ENCODE data around the gene USP35. TPM values are rescaled to one million over a fixed set of nuclear protein-coding genes. Genes with fewer than 3 reads are reported as not detected.

Gene USP35, protein sequence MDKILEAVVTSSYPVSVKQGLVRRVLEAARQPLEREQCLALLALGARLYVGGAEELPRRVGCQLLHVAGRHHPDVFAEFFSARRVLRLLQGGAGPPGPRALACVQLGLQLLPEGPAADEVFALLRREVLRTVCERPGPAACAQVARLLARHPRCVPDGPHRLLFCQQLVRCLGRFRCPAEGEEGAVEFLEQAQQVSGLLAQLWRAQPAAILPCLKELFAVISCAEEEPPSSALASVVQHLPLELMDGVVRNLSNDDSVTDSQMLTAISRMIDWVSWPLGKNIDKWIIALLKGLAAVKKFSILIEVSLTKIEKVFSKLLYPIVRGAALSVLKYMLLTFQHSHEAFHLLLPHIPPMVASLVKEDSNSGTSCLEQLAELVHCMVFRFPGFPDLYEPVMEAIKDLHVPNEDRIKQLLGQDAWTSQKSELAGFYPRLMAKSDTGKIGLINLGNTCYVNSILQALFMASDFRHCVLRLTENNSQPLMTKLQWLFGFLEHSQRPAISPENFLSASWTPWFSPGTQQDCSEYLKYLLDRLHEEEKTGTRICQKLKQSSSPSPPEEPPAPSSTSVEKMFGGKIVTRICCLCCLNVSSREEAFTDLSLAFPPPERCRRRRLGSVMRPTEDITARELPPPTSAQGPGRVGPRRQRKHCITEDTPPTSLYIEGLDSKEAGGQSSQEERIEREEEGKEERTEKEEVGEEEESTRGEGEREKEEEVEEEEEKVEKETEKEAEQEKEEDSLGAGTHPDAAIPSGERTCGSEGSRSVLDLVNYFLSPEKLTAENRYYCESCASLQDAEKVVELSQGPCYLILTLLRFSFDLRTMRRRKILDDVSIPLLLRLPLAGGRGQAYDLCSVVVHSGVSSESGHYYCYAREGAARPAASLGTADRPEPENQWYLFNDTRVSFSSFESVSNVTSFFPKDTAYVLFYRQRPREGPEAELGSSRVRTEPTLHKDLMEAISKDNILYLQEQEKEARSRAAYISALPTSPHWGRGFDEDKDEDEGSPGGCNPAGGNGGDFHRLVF
- 8.1 and 9.7 TPM in 2 replicates for total RNA-seq

DNA sequence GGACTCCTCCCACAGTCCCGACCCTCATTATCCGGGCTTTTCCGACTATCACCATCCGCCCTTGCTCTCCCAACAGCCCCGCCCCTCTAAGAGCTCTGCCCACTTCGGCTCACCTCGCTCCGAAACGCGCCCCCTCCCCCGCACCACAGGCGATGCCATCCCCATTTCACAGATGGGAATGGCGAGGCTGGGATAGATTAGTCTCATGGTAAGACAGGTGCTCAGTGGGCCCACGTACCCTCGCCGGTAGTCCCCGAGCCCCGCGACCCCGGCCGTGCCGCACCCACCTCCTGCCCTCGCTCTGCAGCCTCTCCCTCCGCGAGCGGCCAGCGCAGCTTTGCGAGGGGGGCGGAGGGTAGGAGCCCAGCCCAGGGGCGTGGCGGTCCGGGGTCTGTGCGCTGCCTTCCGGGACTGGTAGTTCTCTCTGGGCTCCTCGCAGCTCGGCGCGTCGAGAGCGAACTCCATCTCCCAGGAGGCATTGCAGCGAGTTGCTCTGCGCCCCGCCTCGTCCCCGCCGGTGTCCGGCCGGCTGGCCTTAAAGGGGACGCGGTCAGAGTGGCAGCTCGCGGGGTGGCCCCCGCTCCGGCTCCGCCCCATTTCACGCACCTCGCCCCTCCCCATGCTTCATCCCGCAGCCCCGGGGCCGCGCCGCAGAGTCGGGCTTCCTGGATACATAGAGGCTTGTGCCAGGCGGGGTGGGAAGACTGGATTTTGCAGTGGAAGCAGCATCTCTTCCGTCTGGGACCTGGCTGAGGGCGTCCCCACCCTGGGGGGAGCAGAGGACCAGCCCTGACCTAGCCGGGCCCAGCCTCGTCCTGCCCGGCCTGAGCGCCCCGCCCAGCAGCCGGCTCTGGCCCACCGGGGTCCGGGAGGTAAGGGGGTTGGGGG is at the start of gene USP35, which contains the start of gene KCTD21:
Gene USP35, plus strand, starts transcription at position 634 of the 888 bp plus-strand sequence. CDS start 7,327 bp downstream, outside the sequence.
Gene KCTD21, minus strand, starts transcription at position 341 of the 888 bp plus-strand sequence. CDS start 14,072 bp downstream, outside the sequence.
- peak; percentile 98 for DNase-seq

DNA sequence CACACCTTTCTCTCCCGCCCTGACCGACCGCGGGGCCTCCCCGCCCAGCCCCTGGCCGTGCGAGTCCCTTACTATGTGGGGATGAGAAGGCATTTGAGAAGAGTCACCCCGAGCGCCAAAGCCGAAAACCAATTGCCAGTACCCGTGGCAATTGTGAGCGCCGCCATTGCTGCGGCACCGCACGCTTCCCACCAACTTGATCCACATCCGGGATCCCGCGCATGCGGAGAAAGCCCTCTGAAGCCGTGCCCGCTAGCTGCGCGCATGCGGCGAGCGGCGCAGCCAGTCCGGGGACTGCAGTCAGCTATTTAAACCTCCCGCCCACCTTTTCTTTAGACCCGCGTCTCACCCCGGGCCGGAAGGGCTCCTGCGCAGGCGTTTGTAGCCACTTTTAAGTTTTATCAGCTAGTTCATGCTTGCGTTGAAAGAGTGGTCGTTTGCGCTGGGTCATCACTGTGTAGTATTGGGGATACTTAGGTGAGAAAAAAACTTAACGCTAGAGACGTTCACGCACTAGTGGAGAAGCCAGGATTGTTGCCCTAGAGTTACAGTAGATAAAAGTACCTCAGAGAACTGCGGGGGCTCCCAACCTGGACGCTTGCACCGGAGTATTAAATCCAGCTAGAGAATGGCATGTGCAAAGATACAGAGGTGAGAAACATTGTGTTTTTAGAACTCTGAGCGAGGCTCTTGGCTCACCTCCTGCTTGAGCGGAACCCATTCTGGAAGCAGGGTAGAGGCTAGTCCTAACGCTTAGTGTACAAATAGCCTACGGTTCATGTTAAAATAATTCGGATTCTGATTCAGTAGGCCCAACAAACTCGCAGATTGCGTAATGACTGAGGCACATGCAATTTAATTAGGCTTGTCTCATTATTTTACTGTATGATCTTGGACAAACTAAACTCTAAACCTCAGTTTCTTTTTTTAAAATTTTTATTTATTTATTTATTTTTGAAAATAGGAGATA is 49.0 kb upstream of the USP35 start, which contains the start of gene ALG8:
Gene ALG8, minus strand, starts transcription at position 205 of the 970 bp plus-strand sequence. Its CDS starts 38 bp downstream, at position 167.
- peak; percentile 98 for DNase-seq

DNA sequence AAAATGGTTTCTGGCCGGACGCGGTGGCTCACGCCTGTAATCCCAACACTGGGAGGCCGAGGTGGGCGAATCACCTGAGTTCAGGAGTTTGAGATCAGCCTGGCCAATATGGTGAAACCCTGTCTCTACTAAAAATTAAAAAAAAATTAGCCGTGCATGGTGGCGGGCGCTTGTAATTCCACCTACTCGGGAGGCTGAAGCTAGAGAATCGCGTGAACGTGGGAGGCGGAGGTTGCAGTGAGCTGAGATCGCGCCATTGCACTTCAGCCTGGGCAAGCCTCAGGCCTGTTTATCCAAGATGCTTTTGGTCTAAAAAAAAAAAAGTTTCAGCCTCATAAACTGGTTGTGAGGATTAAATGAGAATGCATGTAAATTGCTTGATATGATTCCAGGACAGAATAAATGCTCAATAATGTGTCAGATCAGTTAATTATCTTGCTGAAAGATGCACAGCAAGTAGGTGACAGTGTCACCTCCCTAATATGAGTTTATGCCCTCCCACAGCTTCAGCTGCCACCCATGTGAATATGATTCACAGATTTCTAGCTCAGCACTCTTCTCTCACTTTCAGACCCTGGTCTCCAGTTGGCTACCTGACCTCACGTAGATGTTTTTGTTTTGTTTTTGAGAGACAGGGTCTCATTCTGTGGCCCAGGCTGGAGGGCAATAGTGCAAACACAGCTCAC is 48.2 kb upstream of the USP35 start:
- DNase-seq = no peak

DNA sequence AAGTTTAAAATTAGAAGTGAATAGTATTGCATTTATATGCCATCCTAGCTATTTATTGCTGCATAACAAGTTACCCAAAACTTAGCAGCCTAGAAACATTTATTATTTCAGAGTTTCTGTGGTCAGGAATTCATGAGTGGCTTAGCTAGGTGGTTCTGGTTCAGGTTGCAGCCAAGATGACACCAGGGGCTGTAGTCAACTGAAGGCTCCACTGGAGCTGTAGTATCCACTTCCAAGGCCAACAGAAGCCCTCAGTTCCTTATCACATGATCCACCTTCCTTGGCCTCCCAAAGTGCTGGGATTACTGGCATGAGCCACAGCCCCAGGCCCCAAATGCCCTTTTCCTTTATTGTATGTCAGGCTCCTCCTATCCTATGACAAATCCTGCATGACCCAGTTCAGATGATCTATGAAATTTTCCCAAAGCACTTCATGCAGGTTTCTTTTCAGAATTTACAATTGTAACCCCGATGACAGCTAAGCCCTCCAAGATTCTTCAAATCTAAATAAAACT is 43.2 kb upstream of the USP35 start:
- DNase-seq = no peak

DNA sequence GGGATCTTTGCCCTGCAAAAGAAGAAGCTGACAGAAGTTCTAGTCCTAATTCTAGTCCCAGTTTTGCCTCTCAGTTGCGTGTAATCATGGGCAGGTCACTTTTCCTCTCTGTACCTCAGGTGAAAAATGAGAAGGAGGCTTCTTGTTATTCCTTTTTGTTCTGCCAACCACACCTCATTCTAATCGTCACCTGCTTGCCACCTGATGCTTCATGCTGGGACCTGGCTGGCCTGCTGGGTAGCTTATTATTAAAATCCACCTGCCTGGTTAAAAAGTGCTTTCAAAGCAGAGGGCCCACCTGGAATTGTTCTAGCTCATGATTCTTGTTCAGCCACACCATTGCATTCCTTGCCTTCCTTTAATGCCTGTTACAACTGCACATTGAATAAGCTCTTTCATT is 40.9 kb upstream of the USP35 start:
- no peak for DNase-seq

DNA sequence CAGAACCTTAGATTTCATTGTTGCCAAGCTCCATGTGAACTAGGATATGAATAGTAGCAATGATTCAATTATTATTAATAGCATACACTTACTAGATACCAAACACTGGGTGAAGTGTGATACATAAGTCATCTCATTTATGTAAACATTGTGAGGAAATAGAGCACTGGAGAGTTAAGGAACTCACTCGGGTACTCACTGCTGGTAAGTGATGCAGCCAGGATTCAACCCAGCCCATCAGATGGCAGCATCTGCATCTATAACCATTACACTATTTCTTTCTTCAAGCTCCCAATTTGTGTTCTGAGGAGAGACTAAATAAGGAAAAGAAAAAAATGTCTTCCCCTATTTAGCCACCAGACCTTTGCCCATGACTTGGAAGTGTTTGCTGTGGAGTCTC is 39.1 kb upstream of the USP35 start:
- peak; percentile 66 for DNase-seq

DNA sequence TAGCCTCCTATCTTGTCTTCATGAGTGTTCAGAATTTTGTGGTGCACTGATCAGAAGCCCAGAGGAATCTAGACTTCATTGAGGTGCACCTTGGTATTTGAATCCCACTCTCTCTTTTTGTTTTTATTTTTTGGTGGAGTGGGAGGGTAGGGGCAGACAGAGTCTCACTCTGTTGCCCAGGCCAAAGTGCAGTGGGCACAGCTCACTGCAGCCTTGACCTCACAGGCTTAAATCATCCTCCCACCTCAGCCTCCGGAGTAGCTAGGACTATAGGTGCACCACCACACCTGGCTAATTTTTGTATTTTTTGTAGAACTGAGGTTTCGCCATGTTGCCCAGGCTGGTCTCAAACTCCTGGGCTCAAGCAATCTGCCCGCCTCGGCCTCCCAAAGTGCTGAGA is 38.4 kb upstream of the USP35 start:
- DNase-seq = no peak

DNA sequence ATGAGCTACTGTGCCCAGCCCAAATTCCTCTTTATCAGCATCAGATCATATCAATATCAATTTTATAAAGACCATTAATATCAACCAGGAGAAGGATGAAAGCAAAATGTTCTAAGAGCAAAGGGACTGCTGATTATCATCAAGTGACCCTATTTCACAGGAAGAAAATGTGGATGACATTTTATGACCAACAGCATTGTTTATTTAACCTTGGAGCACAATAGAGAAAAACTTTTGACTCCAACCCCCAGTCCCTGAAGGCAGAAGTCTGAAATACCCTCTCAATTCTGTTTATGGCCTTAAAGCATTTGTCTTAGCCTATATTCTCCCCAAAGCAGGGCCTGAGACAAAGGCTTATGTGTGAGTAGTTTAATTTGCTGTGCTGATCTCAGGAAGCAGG is 38.0 kb upstream of the USP35 start:
- DNase-seq = no peak

DNA sequence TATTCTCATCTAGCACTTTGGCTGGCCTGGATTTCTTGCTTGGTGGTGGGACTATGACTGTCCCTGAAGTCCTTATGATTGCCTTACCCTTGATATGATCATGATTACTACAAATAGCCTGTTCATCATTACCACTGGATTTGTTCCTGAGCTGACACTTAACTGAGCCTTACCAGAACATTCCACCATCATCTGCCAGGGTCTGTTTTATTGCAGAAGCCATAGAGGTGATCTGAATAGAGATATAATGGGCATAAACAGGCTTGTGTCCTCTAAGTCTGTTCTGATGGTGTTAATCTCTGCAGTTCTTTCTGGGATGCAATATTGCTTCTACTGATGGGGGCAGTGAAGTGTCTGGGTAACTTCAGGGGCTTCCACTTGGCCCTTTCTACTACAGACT is 36.9 kb upstream of the USP35 start:
- DNase-seq = no peak

DNA sequence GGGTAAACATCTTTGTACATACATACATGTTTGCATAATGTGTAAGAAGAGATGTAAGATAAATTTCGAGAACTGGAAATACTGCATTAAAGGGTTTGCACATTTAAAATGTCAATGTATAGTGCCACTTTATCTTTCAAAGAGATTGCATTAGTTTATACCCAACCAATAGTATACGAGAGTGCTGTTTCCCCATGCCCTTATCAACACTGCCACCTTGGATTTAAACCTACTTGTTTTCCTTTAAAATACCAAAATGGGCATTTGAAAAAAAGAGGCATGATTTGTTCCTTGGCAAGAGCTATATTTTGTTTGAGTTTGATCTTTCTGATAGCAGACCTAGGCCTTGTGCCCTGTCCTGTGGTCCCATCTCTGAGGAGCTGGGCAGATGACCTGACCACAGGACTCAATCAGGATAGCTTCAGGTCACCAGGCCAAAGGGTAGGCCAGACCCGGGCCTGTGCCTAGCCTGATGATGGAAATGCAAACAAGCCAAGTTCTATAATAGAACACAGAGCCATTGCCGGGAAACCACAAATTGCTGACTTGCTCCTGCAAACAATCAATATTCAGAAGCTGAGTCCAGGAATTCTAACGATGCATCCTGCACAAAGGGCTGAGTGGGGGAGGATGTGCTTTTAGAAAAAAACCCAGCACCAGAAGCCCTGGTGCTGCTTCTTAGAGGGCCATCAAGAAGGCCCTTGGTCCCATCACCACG is 32.4 kb upstream of the USP35 start:
- no peak for DNase-seq

DNA sequence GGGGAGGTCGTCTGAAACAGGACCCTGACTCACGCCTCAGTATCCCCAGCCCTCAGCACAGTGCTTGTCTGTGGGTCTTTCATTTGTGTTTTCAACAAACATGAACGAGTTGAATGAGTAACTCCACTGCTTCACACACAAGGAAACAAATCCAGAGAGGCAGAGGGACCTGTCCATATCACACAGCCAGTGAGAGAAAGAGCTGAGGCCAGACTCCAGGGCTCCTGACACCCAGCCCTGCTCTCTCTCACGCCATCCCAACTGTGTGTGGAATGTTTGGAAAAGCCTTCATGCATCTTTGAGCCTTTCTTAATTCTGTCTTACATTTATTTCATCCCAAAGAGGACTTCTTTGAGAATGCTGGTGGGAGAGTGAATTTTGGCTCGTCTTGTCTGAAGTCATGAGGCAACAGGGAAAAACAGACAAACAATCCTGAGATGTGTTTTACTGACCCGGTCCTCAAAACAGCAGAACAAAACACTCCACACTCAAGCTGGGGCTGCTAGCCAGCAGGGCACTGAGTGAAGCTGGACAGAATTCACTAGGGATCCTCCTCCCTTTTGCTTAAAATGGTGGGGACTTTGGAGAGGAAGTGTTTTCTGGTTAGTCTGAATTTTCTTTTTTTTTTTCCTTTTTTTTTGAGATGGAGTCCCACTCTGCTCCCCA is 29.6 kb upstream of the USP35 start:
- no peak for DNase-seq

DNA sequence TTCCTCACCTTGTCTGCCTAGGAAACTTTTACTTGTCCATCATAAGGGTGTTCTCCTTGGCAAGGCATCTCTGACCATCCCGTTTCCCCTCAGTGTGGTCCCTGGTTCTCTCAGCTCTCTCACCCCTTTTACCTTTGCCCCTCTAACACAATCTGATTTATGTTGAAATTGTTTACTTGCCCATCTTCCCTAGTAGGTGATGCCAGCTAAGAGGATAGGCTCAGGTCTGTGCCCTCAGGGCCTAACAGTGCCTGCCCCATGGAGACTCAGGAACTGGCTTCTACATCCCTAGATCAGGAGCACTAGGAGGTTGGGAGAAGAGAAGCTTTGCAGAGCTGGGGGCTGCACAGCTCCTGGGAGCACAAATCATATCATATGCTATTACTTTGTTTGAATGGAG is 28.2 kb upstream of the USP35 start:
- DNase-seq = no peak

DNA sequence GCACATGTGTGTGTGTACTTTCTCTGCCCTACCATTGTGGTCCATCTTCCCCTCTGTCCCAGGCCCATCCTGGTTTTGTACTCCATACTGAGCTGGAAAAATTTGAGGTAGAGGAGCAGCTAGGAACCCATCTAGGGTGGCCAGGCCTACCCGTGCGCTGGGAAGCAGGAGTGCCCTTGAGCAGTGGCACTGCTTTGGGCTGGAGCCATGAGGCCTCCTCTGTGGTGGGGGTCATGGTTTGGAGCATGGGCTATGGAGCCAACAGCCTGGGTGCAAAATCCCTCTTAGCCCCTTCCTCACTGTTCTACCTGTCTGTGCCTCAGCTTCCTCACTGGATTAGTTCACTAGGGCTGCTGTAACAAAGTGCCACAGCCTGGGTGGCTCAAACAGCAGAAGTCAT is 27.4 kb upstream of the USP35 start:
- no peak for DNase-seq

DNA sequence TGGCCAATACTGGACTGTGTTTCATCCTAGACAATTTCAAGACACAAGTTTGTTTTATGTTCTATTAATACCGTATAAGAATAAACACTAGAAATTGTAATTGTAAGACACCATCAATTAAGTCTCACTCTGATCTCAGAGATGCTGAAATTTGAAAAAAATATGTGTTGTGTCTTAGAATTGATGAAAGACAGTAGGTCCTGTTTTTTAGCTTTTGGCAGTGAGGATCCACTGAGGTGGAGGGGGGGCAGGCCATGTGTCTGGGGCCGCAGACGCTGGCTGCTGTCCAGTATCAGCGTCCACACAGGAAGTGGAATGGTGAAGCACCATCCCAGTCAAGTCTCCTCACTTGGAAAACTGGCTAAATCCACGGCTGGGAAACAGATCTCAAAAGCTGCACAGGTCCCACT is 26.8 kb upstream of the USP35 start:
- peak; percentile 33 for DNase-seq

DNA sequence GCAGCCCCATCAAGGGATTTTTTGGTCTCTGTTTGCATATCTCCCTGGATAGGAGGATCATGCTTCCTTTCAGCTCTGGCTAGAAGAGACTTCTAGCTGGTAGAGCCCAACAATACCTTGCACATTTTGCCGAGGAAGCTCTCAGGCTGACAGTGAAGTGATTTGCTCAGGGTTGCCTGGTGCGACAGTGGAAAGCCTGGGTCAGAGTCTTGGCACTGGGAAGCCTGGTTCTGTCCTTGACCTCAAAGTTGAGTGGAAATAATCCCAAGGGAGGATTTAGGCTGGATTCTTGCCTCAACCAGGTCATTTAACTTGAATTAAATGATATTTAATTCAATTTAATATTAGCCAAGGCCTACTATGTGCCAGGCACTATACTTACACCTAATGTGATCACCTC is 24.9 kb upstream of the USP35 start:
- DNase-seq = no peak

DNA sequence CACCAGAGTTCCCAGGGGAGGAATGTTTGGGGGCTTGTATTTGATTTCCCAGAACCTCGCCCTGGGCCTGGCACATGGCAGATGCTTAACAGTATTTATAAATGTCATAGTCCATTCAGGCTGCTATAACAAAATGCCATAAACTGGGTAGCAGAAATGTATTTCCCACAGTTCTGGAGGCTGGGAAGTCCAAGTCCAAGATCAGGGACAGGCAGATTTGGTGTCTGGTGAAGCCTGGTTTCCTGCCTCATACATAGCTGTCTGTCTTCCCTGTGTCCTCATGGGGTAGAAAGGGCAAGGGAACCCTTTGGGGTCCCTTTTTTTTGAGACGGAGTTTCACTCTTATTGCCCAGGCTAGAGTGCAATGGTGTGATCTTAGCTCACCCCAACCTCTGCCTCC is 24.2 kb upstream of the USP35 start:
- no peak for DNase-seq

DNA sequence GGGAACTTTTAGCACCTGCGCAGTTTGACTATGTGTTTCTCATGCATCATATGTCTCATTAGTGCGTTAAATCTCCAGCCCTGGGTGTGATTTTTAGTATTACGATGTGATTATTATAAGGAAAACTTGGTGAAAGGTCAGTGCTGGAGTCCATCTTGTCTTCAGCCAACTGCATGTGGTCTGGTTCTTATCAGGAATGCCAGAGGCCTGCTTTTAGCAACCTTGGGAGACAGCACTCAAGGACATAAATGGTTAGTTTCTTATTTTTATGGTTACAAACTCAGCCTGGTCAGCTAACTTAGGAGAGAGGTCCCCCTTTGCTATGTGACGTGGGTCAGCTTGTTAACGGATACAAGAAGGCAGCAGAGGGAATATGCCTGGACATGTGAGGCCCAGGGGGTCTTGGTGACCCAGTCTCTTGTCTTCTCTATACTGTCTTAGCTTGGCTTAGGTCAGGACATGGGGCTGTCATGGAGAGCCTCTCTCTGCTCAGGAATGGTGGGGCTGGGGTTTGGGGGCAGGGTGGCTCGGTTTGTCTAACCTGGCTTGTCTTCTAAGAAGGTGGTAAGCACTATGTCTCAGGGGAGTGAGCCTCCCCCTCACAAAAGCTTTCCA is 21.8 kb upstream of the USP35 start:
- DNase-seq = no peak
